Measurements from ENCODE around the gene GEMIN7. TPM values are rescaled to one million over a fixed set of nuclear protein-coding genes. Genes with fewer than 3 reads are reported as not detected.
A peak's percentile ranks its signal among the peaks of the same experiment; 100 is the strongest.

Gene GEMIN7
- total RNA-seq, 1 donor from 2014 or later: 16.1 TPM

DNA sequence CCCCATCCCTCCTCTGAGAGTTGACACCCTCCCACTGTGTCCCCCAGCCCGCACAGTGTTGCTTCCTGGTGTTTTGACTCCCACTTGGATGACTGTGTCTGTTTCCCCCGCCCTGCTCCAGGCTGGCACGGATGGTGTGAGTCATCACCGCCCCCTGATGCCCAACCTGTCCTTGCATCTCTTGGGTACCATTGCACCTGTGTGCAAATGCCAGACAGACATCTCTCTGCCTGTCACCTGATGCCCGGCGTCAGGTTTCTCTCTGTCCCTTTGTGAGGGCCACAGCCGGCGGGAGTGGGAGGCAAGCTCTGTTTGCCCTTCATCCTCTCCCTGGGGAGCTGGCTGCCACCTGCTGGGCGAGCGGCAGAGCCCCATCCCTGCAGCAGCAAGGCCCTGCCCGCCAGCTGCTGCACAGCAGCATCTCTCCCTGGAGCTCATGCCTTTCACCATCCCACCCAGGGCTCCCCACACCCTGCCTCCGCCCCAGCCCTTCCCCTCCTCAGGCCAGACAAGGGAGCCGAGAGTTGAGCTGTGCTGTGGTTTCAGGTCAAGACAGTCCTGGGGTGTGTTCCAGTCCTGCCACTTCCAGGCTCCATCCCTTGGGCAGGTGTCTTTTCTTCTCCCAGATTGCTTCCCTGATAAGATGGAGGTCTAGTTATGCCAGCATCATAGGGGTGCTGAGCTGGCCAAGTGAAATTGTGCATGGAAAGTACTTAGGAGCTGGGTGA lies 52.0 kb downstream of the GEMIN7 start:
- intact Hi-C loops (cut with DNase I): no loop called here

GRCh38 chr19:45133661-45134060 lies 54.6 kb downstream of the GEMIN7 start:
- TF ChIP-seq CTCF (IDR thresholded peaks at IDR 0.05): no peak
- H3K4me1 ChIP-seq: no peaks in the 10 kb centered on the region
- no peak overlapping the region for H3K27ac ChIP-seq
- H3K4me3 ChIP-seq: no peak overlapping the region
- peaks cover 4% of the 10 kb centered on the region for H3K36me3 ChIP-seq
- ATAC-seq (no peak), DNase-seq (no peak)
- intact Hi-C loops (cut with DNase I): no loop called here
- no peaks in the 10 kb centered on the region for H3K27me3 ChIP-seq (ENCODE audit: low read depth)
- no peaks in the 10 kb centered on the region for H3K9me3 ChIP-seq

More for the DNA sequence above, 52.0 kb downstream of the GEMIN7 start:
- H3K36me3 ChIP-seq: peaks cover 19% of the 10 kb centered on the region
- peak in 1 of 2 donors; percentile 25 for ATAC-seq
- no peaks in the 10 kb centered on the region for H3K27me3 ChIP-seq (ENCODE audit: low read depth)
- TF ChIP-seq CTCF (IDR thresholded peaks at IDR 0.05): no peak
- H3K9me3 ChIP-seq: no peaks in the 10 kb centered on the region
- H3K27ac ChIP-seq: no peak overlapping the region
- H3K4me1 ChIP-seq: peaks cover 2% of the 10 kb centered on the region
- no peak overlapping the region for H3K4me3 ChIP-seq
- DNase-seq: no peak

GRCh38 chr19:45135176-45135885 lies 56.3 kb downstream of the GEMIN7 start:
- Histone ChIP-seq H3K4me3 (no peak overlapping the region), H3K9me3 (no peaks in the 10 kb centered on the region), H3K4me1 (no peaks in the 10 kb centered on the region), H3K27ac (no peak overlapping the region), H3K27me3 (ENCODE audit: low read depth) (no peaks in the 10 kb centered on the region), H3K36me3 (no peaks in the 10 kb centered on the region)
- no peak for DNase-seq
- no peak for TF ChIP-seq CTCF (IDR thresholded peaks at IDR 0.05)
- intact Hi-C loops (cut with DNase I): no loop called here
- no peak for ATAC-seq

GRCh38 chr19:45136507-45137178 lies 57.6 kb downstream of the GEMIN7 start:
- no peak overlapping the region for H3K27ac ChIP-seq

More at GRCh38 chr19:45136507-45137178, 57.6 kb downstream of the GEMIN7 start:
- no peak for TF ChIP-seq CTCF (IDR thresholded peaks at IDR 0.05)
- ATAC-seq (peak in 1 of 2 donors; percentile 15), DNase-seq (no peak)
- no peaks in the 10 kb centered on the region for H3K9me3 ChIP-seq
- no peaks in the 10 kb centered on the region for H3K27me3 ChIP-seq (ENCODE audit: low read depth)
- no peak overlapping the region for H3K4me3 ChIP-seq
- peaks cover 12% of the 10 kb centered on the region for H3K36me3 ChIP-seq
- intact Hi-C loops (cut with DNase I): no loop called here
- H3K4me1 ChIP-seq: no peaks in the 10 kb centered on the region

Data from lower lobe of right lung (tissue), 2 donors.